ENCODE data around the gene CFAP107.

The CFAP107 gene

DNA sequence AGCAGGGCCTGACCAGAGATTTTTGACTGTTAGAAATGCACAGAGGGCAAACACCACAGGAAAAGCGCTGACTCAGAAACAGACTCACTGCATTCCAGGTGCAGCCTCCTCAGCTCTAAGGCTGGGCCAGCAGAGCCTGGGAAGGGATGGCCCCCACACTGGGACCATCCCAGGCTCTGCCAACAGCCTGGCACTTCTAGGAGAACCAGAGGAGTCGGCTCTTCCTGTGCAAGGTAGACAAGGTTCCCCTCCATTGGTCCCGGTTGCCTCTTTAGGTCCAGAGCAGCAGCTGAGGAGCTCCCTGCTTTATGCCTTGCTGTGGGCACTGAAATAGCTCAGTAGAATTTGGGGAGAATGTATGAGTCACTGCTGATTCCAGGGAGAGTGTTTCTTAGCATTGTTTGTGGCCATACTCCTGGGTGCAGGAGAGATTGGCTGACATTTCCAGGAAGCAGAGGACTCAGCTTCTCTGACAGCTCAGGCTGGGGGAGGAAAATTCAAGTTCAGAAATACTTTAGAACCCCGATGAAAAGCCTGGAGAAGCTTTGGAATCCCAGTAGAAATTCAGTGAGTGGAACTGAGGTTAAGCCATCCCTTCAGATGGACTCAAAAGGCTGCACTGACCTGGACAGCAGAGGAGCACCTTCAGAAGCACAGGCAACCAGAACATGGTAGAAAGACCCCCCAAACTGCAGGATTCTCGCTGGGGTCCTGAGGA, 64.8 kb downstream of the CFAP107 start:
- TF ChIP-seq, protein P1, sequence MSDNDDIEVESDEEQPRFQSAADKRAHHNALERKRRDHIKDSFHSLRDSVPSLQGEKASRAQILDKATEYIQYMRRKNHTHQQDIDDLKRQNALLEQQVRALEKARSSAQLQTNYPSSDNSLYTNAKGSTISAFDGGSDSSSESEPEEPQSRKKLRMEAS (IDR thresholded peaks at IDR 0.05; ENCODE audit: low read depth, low read length), result no peak
- TF ChIP-seq POLR2A (IDR thresholded peaks at IDR 0.05; ENCODE audit: extremely low read depth, insufficient read length) (no peak), MYC (IDR thresholded peaks at IDR 0.05; ENCODE audit: low read depth, low read length) (no peak)
- TF ChIP-seq, protein P2, sequence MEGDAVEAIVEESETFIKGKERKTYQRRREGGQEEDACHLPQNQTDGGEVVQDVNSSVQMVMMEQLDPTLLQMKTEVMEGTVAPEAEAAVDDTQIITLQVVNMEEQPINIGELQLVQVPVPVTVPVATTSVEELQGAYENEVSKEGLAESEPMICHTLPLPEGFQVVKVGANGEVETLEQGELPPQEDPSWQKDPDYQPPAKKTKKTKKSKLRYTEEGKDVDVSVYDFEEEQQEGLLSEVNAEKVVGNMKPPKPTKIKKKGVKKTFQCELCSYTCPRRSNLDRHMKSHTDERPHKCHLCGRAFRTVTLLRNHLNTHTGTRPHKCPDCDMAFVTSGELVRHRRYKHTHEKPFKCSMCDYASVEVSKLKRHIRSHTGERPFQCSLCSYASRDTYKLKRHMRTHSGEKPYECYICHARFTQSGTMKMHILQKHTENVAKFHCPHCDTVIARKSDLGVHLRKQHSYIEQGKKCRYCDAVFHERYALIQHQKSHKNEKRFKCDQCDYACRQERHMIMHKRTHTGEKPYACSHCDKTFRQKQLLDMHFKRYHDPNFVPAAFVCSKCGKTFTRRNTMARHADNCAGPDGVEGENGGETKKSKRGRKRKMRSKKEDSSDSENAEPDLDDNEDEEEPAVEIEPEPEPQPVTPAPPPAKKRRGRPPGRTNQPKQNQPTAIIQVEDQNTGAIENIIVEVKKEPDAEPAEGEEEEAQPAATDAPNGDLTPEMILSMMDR (IDR thresholded peaks at IDR 0.05; ENCODE audit: low read depth, low read length), result no peak
- no peak for DNase-seq (ENCODE audit: low read depth)
- H3K4me3 ChIP-seq (ENCODE audit: low read depth, low read length), result no peak overlapping the region

DNA sequence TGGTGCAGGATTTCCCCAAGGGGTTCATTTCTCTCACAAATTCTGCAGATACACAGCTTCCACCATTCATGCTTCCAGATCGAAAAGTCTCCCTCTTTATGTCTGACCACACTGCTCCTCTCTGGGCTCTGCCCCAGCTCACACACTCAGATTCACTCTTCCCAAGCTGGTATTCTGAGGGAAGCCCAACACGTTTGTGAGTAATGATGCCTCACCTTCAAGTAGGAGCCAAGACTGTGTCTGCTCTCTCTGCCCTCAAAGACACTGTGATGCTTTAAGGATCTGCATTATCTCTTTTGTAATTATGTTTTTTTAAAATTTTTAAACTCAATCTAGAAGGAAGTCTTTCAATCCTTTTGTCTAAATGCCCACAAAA, 65.4 kb downstream of the CFAP107 start:
- DNase-seq (ENCODE audit: low read depth), result no peak
- TF ChIP-seq, protein P2 (IDR thresholded peaks at IDR 0.05; ENCODE audit: low read depth, low read length), result no peak
- TF ChIP-seq MYC (IDR thresholded peaks at IDR 0.05; ENCODE audit: low read depth, low read length), result no peak
- no peak overlapping the region for H3K4me3 ChIP-seq (ENCODE audit: low read depth, low read length)
